Psoas muscle (tissue), 8 donors: ENCODE results near the gene CEACAM4. TPM values are rescaled to one million over a fixed set of nuclear protein-coding genes. Genes with fewer than 3 reads are reported as not detected.

Experiments
- ATAC-seq, 4 donors: fragments of 200-7000 bp; cut with Tn5 transposase; one replicate each; pipeline ENCODE4 v1.9.1; 2020; ENCODE audit warnings: moderate library complexity in 3 of 4, mild to moderate bottlenecking in 2 of 4
- DNase-seq, 2 donors: peaks; one replicate each; pipeline ENCODE4 v3.0.0-alpha.2; 2020
- H3K27ac ChIP-seq: fragments of 200-600 bp; one replicate; pipeline ENCODE4 v1.8.0; 2022
- H3K27me3 ChIP-seq, 3 donors: fragments of 200-600 bp in 1 of 3; one replicate each; pipeline versions ENCODE4 v1.6.1 to v1.8.0; 2013 to 2022; ENCODE audit warnings: low read length in 2 of 3, mild to moderate bottlenecking in 2 of 3, moderate library complexity in 1 of 3; ENCODE audit not compliant: insufficient read depth in 3 of 3
- H3K36me3 ChIP-seq, 2 donors: fragments of 200-600 bp in 1 of 2; one replicate each; pipeline versions ENCODE4 v1.6.1 to v1.8.0; 2013 to 2022; ENCODE audit warnings: low read depth in 1 of 2, mild to moderate bottlenecking in 1 of 2, moderate library complexity in 1 of 2; ENCODE audit not compliant: insufficient read depth in 1 of 2
- H3K4me1 ChIP-seq: fragments of 200-600 bp; one replicate; pipeline ENCODE4 v1.8.0; 2022
- H3K4me3 ChIP-seq: fragments of 200-600 bp; one replicate; pipeline ENCODE4 v1.8.0; 2022; ENCODE audit warnings: mild to moderate bottlenecking
- H3K9me3 ChIP-seq: fragments of 200-600 bp; one replicate; pipeline ENCODE4 v1.8.0; 2022
- WGBS, 3 donors: extraction: QIAGEN DNeasy Blood & Tissue Kit; methylation state at CpG; one replicate each; pipeline versions ENCODE4 v1.1.6 to v1.1.7; 2013; 5-methylcytosine and 5-hydroxymethylcytosine counted together
- intact Hi-C, 2 donors: fragments of 100-400 bp; cut with DNase I; formaldehyde crosslinking; loops; one replicate each; pipeline versions ENCODE4 v1.11.0 to v1.14.2; 2022
- polyA plus RNA-seq, 3 donors: library from polyadenylated mRNA; stranded (reverse); fragments of 200-250 nt; gene quantifications; one replicate each; pipeline ENCODE4 v1.2.3, GENCODE V29; 2013
- total RNA-seq, 4 donors: library from RNA; stranded (reverse); fragmentation: NEBNext Ultra II Directional in 2 of 4; extraction: Animal tissue kit (Norgen Biotek cat#: 25700) in 2 of 4; gene quantifications; one replicate each; pipeline versions ENCODE4 v1.2.1 to v1.2.4, GENCODE V29; 2021 to 2023
- TF ChIP-seq, protein P1 (sequence below): fragments of 200-600 bp; IDR thresholded peaks from one replicate; pipeline ENCODE4 v1.8.0; 2022; ENCODE audit warnings: antibody characterized with exemption
- donor health status: healthy with polysubstance abuse.
- donor health status: DM: no; HTN: no; CAD: no; lungs with moderate emphysema.
- donor health status: Bipolar disorder and iron deficiency.
- donor health status: healthy.
- donor health status: DM: yes; HTN: yes; CAD: no.
- donor health status: DM: no; HTN: no; CAD: no.
- donor health status: DM: no; HTN: no; CAD: no.
- donor health status: DM: yes; HTN: yes; CAD: no.

CEACAM4 gene
- total and polyA plus RNA-seq, 7 donors: 0.03 to 0.73 (median 0.17) TPM; not detected in 4

GRCh38 chr19:41590936-41591335 is 35.9 kb downstream of the CEACAM4 start:
- TF ChIP-seq, protein P1, sequence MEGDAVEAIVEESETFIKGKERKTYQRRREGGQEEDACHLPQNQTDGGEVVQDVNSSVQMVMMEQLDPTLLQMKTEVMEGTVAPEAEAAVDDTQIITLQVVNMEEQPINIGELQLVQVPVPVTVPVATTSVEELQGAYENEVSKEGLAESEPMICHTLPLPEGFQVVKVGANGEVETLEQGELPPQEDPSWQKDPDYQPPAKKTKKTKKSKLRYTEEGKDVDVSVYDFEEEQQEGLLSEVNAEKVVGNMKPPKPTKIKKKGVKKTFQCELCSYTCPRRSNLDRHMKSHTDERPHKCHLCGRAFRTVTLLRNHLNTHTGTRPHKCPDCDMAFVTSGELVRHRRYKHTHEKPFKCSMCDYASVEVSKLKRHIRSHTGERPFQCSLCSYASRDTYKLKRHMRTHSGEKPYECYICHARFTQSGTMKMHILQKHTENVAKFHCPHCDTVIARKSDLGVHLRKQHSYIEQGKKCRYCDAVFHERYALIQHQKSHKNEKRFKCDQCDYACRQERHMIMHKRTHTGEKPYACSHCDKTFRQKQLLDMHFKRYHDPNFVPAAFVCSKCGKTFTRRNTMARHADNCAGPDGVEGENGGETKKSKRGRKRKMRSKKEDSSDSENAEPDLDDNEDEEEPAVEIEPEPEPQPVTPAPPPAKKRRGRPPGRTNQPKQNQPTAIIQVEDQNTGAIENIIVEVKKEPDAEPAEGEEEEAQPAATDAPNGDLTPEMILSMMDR: no peak
- intact Hi-C loops: no loop called here
- Histone ChIP-seq H3K4me3 (no peak overlapping the region), H3K27me3 (no peaks in the 10 kb centered on the region), H3K4me1 (no peaks in the 10 kb centered on the region), H3K36me3 (no peaks in the 10 kb centered on the region), H3K9me3 (no peaks in the 10 kb centered on the region), H3K27ac (no peak overlapping the region)
- ATAC-seq (no peak), DNase-seq (no peak)

GRCh38 chr19:41589371-41589770 is 37.5 kb downstream of the CEACAM4 start:
- WGBS, 3 donors: 40 to 49% (median 44%) methylated on average over 2 of the region's 2 CpGs
- Histone ChIP-seq H3K9me3 (no peaks in the 10 kb centered on the region), H3K4me3 (no peak overlapping the region), H3K4me1 (no peaks in the 10 kb centered on the region), H3K27ac (no peak overlapping the region), H3K27me3 (no peaks in the 10 kb centered on the region), H3K36me3 (no peaks in the 10 kb centered on the region)
- DNase-seq (no peak), ATAC-seq (no peak)
- intact Hi-C loops: no loop called here
- TF ChIP-seq, protein P1: no peak

DNA sequence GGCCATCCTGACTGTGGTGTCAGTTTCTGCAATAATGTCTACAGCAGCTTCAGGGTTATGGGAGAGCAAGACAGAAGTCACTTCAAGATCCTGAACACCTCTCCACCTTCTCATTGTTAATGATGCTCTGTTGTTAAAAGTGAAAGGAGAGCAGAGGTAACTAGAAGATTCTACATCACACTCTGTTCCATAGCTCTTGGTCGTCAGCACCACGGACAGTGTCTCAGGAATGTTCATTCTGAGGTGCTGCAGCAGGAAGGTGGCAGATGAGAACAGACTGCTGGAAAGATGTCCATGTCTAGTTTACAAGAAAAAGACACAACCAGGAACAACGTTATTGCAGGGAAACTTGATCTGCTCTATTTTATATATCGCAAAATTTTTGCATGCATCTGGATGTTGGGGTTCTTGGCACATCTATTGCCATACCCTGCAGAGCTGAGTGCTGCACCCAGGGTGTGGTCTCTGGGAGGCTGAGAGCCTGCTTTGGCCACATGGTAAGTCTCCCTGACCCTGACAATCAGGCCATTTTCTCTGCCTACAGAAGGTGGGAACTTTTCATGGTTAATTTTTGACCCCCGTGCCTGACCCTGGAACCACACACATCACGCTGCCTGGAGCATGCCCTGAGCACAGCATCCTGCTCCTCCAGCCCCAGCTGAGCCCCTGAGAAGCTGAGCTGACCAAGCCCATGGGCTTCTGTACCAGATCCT is 38.2 kb downstream of the CEACAM4 start:
- TF ChIP-seq, protein P1: no peak
- Histone ChIP-seq H3K27me3 (no peaks in the 10 kb centered on the region), H3K27ac (no peak overlapping the region), H3K36me3 (no peaks in the 10 kb centered on the region), H3K4me3 (no peak overlapping the region), H3K9me3 (no peaks in the 10 kb centered on the region), H3K4me1 (no peaks in the 10 kb centered on the region)
- intact Hi-C loops: no loop called here
- 24 to 26% (median 25%) methylated on average over 6 of the region's 6 CpGs for WGBS, 3 donors
- ATAC-seq: no peak
- no peak for DNase-seq

- ATAC-seq (no peak), DNase-seq (no peak)
- Histone ChIP-seq H3K27ac (no peak overlapping the region), H3K9me3 (no peaks in the 10 kb centered on the region), H3K36me3 (no peaks in the 10 kb centered on the region), H3K4me3 (no peak overlapping the region), H3K4me1 (no peaks in the 10 kb centered on the region), H3K27me3 (no peaks in the 10 kb centered on the region)
- 65 to 70% (median 70%) methylated on average over 4 of the region's 4 CpGs for WGBS, 3 donors
- intact Hi-C loops: no loop called here
- TF ChIP-seq, protein P1: no peak
These were observed 39.0 kb downstream of the CEACAM4 start for GRCh38 chr19:41587838-41588210.
